HEK293T (cell line): ENCODE results near the gene DENND2A.

Experiments
- CTCF ChIA-PET: fragments of 350-600 bp; formaldehyde crosslinking; extraction: SDS; loops from one replicate; lab custom pipeline; 2021; ENCODE audit warnings: antibody characterized with exemption, inconsistent platforms; lab: Yijun Ruan, JAX
- POLR2A ChIA-PET: fragments of 350-600 bp; formaldehyde crosslinking; extraction: SDS; loops from one replicate; lab custom pipeline; 2020; ENCODE audit warnings: antibody characterized with exemption, inconsistent platforms; lab: Yijun Ruan, JAX
- DNase-seq: peaks from one replicate; pipeline ENCODE4 v3.0.0; 2012; ENCODE audit warnings: mixed read lengths; ENCODE audit errors: extremely low spot score
- CTBP1 ChIP-seq: fragments of 450-650 bp; IDR thresholded peaks from 2 replicates; pipeline ENCODE4 v1.6.1; 2016; ENCODE audit warnings: borderline replicate concordance
- FOXA1 ChIP-seq: fragments of 450-650 bp; IDR thresholded peaks from 2 replicates; pipeline ENCODE4 v1.6.1; 2016; ENCODE audit warnings: mild to moderate bottlenecking
- ZNF384 ChIP-seq: fragments of 450-650 bp; IDR thresholded peaks from 2 replicates; pipeline ENCODE4 v1.6.1; 2016

The DENND2A gene

GRCh38 chr7:140475747-140476333 lies 164.8 kb downstream of the DENND2A start:
- DNase-seq, result peak; percentile 67
- CTCF ChIA-PET, result interaction anchor here (0.9 to 3.3 kb wide), 5 partner anchors 12 to 38 kb away, joined by 3 to 13 read pairs (median 5); no protein-coding TSS in a partner anchor
- TF ChIP-seq CTBP1 (no peak), FOXA1 (no peak), ZNF384 (peak; percentile 74)
- POLR2A ChIA-PET, result no interaction called here
